ENCODE data around the gene CNPY3. TPM values are rescaled to one million over a fixed set of nuclear protein-coding genes. Genes with fewer than 3 reads are reported as not detected.
"Not testable (repeated sequence)": the region's sequence is repeated elsewhere in the genome, so short reads cannot be mapped to it uniquely, and the experiment has no call there.

Gene CNPY3
- total RNA-seq, 3 donors from 2014 or later = 27.5 to 37.9 (median 33.1) TPM

- no peak overlapping the region for H3K27ac ChIP-seq
- no peak overlapping the region for H3K4me3 ChIP-seq
- H3K9me3 ChIP-seq = no peaks in the 10 kb centered on the region
- no peak for TF ChIP-seq POLR2A (IDR thresholded peaks at IDR 0.05)
- TF ChIP-seq CTCF (IDR thresholded peaks at IDR 0.05) = no peak
- no peak for TF ChIP-seq POLR2AphosphoS5 (IDR thresholded peaks at IDR 0.05)
- no peaks in the 10 kb centered on the region for H3K27me3 ChIP-seq
- intact Hi-C loops (cut with DNase I; ENCODE audit: low total_unique reads) = no loop called here
- no peaks in the 10 kb centered on the region for H3K4me1 ChIP-seq
- DNase-seq (ENCODE audit: low spot score in 2 of 2) = no peak
- no peaks in the 10 kb centered on the region for H3K36me3 ChIP-seq
Observed at GRCh38 chr6:42939810-42940167, 10.5 kb downstream of the CNPY3 start.

GRCh38 chr6:42940493-42941045 lies 11.3 kb downstream of the CNPY3 start:
- Histone ChIP-seq H3K4me3 (no peak overlapping the region), H3K36me3 (no peaks in the 10 kb centered on the region), H3K9me3 (no peaks in the 10 kb centered on the region), H3K27me3 (no peaks in the 10 kb centered on the region), H3K4me1 (no peaks in the 10 kb centered on the region), H3K27ac (no peak overlapping the region)
- no peak for DNase-seq (ENCODE audit: low spot score in 2 of 2)
- intact Hi-C loops (cut with DNase I; ENCODE audit: low total_unique reads) = no loop called here
- TF ChIP-seq POLR2A (IDR thresholded peaks at IDR 0.05) (no peak), POLR2AphosphoS5 (IDR thresholded peaks at IDR 0.05) (no peak), CTCF (IDR thresholded peaks at IDR 0.05) (no peak)

GRCh38 chr6:42941356-42941755 lies 12.1 kb downstream of the CNPY3 start:
- DNase-seq (ENCODE audit: low spot score in 2 of 2); H3K9me3 ChIP-seq; intact Hi-C loops (cut with DNase I; ENCODE audit: low total_unique reads); H3K36me3 ChIP-seq; H3K4me3 ChIP-seq; H3K4me1 ChIP-seq; H3K27ac ChIP-seq; H3K27me3 ChIP-seq: not testable (repeated sequence)

GRCh38 chr6:42942444-42942843 lies 13.2 kb downstream of the CNPY3 start:
- no peaks in the 10 kb centered on the region for H3K9me3 ChIP-seq
- TF ChIP-seq POLR2A (IDR thresholded peaks at IDR 0.05) = no peak
- no peak for TF ChIP-seq CTCF (IDR thresholded peaks at IDR 0.05)
- TF ChIP-seq POLR2AphosphoS5 (IDR thresholded peaks at IDR 0.05) = no peak
- no peak overlapping the region for H3K27ac ChIP-seq
- no peaks in the 10 kb centered on the region for H3K27me3 ChIP-seq
- H3K4me3 ChIP-seq = no peak overlapping the region
- no peak for DNase-seq (ENCODE audit: low spot score in 2 of 2)
- H3K4me1 ChIP-seq = no peaks in the 10 kb centered on the region
- no peaks in the 10 kb centered on the region for H3K36me3 ChIP-seq
- intact Hi-C loops (cut with DNase I; ENCODE audit: low total_unique reads) = no loop called here

- DNase-seq (ENCODE audit: low spot score in 2 of 2) = no peak
Observed at GRCh38 chr6:42947950-42948349, 18.7 kb downstream of the CNPY3 start.

More at GRCh38 chr6:42947950-42948349, 18.7 kb downstream of the CNPY3 start:
- H3K27me3 ChIP-seq = no peaks in the 10 kb centered on the region
- no peak overlapping the region for H3K4me3 ChIP-seq
- no peaks in the 10 kb centered on the region for H3K36me3 ChIP-seq
- H3K9me3 ChIP-seq = no peaks in the 10 kb centered on the region
- no peaks in the 10 kb centered on the region for H3K4me1 ChIP-seq
- intact Hi-C loops (cut with DNase I; ENCODE audit: low total_unique reads) = no loop called here
- no peak for TF ChIP-seq POLR2AphosphoS5 (IDR thresholded peaks at IDR 0.05)
- TF ChIP-seq CTCF (IDR thresholded peaks at IDR 0.05) = no peak
- no peak for TF ChIP-seq POLR2A (IDR thresholded peaks at IDR 0.05)
- no peak overlapping the region for H3K27ac ChIP-seq

Measured in breast epithelium (tissue), 4 donors.